ENCODE results near the gene GDPD2.
A peak's percentile ranks its signal among the peaks of the same experiment; 100 is the strongest.

Gene GDPD2

DNA sequence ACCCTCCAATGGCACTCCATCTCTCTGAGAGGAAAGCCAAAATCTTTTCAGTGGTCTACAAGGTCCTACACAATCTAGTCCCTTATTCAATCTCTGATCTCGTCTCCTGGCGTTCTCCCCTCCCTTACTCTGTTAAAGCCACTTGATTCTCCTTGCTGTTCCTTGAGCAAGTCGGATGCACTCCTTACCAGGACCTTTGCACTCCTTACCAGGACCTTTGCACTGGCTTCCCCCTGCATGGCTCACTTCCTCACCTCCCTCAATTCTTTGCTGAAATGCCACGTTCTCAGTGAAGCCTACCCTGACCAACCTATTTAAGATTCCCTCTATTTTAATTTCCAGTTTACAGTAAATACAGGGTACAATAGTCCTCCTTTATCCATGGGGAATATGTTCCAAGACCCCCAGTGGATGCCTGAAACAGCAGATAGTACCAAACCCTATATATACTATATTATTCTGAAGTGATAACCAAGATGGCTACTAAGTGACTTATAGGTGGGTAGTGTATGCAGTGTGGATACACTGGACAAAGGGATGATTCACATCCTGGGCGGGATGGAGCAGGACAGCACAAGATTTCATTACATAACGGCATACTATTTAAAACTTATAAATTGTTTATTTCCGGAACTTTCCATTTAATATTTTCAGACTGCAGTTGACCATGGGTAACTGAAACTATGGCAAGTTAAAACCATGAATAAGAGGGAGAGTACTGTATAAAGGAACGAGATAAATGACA is 15.0 kb downstream of the GDPD2 start:
- no peak for DNase-seq

DNA sequence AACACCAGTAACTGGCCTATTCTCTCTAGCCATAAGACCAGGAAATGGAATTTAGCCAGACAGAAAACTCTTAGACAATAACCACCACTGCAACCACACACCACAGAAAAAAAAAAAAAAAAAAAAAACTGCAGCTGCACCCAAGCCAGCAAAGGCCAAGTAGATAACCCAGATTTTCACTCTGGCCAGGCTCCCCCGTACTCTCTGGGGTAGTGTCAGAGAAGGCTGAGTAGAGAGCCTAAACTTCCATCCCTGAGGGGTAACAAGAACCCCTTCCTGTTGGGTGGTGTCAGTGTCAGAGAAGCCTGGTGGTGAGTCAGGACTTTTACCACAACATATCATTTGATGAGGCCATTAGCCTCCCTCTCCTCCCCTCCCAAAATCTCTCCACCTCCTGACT is 15.9 kb downstream of the GDPD2 start:
- no peak for DNase-seq

DNA sequence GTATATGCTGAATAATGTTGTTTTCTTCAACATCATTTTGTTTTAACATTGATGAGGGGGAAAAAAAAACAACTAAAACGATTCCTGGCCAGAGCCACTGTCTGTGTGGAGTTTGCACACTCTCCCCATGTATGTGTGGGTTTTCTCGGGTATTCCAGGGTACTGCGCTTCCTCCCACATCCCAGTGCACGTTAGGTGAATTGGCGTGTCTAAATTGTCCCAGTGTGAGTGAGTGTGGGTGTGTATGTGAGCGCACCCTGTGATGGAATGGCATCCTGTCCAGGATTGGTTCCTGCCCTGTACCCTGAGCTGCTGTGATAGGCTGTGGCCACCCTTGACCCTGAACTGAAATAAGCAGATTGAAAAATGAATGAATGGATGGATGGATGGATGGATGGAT is 19.1 kb downstream of the GDPD2 start:
- no peak for DNase-seq

DNA sequence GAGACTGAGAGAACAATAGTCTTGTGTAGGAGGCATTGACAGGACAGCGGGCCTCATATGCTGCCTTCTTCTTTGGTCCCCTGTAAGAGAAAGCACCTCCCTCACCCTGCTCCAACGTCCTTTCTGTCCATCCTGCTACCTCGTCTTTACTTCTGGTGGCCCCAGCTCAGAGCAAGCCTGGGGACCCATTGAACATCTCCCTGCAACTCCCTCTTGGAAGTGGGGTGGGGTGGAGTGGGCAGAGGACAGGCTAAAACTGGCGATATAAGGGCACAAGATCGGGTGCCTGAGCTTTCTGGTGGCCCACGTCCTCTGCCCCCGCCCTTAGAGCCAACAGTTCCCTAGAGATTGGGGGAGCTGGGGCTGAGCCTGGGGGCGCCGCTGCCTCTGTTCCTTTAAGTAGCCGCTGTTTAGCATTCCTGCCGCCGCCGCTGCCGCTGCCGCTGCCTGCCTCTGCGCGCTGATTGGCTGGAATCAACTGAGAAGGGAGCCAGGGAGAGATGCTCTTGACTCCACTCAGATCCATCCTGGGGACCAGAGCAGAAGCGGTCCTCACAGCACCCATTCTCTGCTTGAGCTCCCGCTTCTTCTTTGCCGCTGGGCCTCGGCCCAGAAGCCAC is 21.3 kb downstream of the GDPD2 start, which contains the start of gene DLG3:
TSS of gene DLG3 (plus strand) at position 510 of the 620 bp plus-strand sequence. CDS start 367 bp downstream, outside the sequence.
- no peak for DNase-seq

DNA sequence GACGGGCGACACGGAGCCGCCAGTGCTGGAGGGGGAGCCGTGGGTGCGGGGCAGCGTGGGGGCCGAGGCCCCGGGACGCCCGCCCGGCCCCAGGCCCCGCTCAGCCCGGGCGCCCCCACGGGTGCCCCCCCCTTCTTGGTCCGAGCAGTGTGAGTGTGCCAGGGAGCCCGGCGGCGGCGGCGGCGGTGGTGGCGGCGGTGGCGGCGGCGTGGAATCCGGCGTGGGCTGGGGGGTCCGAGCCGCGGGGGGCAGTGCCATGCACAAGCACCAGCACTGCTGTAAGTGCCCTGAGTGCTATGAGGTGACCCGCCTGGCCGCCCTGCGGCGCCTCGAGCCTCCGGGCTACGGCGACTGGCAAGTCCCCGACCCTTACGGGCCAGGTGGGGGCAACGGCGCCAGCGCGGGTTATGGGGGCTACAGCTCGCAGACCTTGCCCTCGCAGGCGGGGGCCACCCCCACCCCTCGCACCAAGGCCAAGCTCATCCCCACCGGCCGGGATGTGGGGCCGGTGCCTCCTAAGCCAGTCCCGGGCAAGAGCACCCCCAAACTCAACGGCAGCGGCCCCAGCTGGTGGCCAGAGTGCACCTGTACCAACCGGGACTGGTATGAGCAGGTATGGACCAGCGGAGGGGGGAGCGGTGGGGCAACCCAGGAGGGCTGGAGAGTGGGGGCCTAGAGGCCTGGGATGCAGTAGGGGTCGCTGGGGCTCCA is 22.0 kb downstream of the GDPD2 start:
- no peak for DNase-seq

DNA sequence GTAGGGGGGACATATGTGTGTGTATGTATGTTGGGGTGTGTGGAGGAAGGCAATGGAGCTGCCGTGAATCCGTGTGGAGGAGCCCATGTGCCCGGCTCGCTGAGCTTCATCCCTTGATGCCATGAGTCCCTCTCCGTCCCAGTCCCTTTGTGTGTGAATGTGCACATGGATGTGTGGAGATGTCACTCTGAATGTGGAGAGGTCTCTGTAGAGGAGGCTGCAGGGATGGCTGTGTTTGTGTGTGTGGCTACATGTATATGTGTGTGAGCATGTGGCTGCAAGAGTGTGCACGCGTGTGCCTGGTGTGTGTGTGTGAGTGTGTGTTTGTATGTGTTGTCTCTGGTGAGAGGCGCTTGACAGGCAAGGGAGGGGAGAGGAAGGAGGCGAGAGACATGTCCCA is 22.8 kb downstream of the GDPD2 start:
- no peak for DNase-seq

DNA sequence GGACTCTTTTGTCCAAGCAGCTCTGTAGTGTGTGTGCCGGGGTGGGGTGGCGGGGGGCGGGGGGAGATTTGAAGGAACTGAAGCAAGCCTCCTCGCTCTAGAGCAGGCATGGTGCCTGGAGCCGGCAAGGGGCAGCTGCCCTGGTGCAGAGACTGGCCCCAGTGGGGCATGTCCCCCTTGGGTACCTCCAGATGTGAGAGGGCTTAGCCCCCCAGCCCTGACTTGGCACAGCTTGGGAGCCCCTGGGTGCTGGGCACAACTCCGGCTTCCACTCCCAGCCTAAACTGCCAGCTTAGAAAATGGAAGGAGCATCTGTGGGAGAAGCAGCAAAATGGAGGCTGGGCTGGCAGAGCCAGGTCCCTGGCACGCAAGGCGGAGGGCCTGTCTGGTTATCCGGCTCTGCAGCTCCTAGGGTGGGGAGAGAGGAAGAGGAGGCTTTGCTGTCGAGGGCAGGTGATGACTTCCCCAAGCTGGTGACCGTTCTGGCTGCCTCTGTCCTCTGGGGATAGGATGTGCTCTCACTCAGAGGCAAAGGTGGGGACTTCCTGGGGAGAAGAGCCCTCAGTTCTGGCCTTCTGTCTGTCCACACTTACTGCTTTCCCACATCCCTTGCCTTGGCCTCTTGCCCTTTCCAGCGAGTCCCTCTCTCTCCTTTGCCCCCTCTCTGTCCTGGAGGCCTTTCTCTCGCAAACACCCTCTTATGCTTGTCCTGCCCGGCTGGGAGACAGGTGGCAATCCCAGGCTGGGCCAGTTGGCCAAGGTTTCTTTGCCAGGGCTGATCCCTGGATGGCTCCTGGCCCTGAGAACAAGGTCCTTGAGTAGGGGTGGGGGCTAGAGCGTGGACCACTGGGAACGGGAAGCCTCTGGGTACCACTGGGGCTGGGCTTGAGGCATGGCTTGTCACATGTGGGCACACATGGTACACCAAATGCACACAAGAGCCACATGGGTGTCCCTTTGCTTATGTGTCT is 23.6 kb downstream of the GDPD2 start:
- DNase-seq: no peak

DNA sequence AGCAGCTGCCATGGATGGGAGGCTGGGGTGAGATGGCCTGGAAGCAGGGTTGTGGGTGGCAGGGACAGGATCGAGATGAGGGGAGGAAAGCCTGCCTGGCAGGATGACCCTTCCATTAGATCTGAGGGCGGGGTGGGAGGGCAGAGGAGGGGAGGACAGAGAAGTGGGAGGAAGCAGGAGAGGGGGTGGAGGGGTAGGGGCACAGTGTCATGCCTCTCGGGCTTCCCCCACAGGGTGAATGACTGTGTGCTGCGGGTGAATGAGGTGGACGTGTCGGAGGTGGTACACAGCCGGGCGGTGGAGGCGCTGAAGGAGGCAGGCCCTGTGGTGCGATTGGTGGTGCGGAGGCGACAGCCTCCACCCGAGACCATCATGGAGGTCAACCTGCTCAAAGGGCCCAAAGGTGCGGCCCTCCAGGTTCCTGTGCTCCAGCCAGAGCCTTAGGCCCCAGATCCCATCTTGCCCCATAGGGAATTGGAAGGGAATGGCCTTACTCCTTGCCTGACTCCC is 26.4 kb downstream of the GDPD2 start:
- DNase-seq: no peak

DNA sequence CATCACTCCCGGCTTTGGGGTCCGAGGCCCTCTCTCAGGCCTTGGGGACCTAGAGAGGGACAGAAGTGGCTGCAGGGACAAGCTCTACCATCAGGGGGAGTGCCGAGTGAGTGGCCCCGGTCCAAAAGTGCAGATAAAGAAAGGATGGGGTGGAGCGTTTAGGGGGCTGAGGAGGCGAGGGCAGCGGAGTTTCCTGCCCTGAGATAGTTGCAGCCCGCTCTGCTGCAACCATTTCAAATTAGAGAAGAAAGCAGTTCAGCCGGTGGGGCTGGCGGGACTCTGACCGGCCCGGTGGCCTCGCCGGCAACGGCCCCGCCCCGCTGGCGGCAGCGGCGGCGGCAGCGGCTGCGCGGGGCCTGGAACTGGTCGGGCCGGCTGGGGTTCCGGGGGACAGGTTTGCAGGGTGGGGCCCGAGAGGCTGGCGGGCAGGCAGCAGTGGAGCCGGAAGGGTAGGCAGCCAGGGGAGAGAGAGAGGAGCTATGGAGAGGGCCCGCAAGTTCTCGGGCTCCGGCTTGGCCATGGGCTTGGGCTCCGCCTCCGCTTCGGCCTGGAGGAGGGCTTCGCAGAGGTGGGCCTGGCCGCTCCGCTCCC is 29.1 kb downstream of the GDPD2 start:
- DNase-seq: no peak

DNA sequence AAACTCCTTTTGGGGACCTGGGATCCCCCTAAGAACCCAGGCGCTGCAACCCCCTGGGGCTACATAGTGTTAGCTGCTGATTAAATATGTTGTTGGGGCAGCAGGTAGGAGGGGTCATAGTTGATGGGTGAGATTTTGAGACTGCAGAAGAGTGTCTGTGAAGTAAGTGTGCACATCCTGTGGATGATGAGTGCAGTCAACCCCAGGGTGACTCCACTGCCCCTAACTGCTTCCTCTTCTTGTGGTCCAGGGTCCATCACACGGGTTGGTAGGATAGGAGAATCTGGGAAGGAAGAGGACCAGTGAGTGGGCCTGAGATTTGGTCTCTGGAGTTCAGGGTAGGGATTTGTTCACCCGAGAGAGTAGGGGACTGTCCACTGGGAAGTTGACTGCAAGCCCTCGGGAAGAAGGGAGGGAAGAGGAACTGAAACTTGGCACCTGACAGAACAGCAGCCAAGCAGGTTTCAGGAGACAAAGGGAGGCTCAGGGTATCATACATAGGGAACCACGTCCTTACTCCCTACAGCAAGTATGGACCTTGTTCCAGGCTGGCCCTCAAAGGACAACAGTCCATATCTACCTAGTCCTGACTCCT is 30.0 kb downstream of the GDPD2 start:
- DNase-seq: no peak

DNA sequence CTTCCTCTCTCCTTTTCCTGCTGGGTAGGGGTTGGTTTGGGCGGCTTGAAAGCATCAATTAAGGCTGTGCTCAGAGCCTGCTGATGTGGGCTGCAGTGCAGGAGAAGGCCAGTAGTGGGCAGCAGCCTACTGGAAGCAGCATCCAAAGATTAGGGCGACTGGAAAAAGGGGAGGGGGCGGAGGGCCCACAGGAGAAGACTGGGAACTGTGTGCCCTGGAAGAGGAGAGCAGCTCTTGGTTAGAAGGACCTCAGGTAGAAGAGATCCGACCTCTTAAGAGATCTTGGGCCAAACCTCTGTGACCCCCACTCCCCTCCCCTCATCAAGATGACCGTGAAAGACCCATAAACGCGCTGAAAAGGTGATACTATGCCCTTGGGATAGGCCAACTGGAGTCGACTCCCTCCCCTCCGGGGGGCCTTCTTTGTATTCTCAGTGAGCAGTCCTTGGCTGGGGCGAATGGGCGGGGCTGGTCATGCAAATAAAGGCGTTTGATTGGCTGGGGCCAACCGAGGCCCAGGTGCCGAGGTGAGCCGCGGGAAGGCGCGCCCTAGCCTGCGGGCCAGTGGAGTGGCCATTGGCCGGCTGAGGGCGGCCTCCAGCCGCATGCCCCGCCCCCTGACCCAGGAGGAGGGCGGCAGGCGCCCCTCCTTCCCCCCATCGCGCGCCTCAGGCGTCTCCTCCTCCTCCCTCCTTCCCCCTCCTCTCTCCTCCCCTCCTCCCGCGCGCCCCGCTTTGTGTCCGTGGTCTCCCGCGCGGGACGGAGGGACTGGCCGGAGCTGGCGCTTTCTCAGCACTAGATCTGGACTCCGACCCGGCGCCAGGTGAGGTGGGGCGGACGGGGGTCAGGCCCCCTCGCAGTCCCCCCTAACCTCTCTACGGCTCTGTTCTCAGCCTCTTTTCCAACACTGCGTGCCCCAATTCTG is 31.6 kb downstream of the GDPD2 start:
- DNase-seq: peak; percentile 72

DNA sequence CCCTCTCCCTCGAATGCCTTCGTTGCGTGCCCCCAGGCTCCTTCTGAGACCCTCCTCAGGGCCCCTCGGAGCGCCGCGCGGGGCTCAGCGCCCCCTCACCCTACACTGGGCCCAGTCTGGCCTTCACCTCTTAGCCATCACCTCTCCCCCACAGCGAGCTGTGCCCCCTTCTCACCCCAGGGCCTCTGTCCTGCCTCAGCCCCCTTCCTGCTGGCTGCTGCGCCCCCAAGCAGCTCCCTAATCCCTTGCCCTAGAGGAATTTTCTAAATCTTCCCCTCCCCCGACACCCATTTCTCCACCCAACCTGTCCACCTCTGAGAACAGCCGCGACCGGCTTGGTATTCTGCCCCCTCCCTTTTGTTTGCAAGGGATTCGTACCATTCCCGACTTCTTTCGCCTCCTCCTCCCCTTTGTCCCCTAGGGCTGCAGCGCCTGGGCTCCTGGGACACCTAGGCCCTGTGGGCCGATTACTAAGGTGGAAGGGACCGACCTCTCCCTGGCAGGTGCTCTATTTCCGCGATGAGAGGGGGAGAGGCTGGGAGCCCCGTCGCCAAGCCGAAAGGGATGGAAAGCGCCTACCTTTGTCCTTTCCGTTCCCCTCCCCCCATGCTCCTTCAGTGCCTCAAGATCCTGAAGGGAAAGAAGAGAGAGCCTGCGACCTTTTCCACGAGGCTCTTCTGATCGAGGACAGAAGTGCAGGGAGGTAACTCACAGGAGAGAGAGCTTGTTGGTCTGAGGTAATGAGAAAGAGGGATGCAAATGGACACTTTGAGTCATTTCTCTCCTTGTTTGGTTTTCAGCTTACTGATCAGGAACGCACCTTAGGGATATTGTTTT is 32.5 kb downstream of the GDPD2 start:
- no peak for DNase-seq

DNA sequence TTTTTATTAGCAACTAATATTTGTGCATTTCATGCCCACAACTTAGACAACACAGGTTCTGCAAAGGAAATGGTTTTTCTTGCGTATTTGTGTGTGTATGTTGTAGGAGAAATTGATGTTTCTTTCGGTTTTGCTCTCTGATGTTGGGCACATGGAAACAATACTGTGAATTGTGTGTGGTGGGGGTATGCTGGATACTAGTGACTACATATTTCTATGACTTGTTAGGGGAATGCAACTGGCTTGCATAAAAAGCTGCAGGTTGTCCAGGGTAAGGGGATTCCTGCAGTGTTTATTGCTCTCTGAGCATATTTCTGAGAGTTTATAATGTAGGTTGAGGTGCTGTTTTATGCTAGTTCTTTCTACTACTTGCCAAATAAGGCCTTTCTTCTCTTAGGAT is 33.1 kb downstream of the GDPD2 start:
- DNase-seq: no peak

DNA sequence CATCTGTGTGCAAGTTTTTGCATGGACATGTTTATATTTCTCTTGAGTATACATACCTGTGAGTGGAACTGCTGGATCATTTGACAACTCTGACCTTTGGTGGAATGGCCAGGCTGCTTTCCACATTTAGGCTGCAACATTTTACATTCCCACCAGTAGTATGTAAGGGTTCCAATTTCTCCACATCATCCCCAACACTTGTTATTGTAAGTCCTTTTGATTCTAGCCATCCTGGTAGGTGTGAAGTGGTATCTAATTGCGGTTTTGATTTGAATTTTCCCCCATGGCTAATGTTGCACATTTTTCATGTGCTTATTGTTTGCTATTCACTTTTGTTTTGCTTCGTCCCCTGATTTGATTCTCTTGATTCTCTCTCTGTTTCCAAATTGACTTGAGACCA is 37.9 kb downstream of the GDPD2 start:
- no peak for DNase-seq

DNA sequence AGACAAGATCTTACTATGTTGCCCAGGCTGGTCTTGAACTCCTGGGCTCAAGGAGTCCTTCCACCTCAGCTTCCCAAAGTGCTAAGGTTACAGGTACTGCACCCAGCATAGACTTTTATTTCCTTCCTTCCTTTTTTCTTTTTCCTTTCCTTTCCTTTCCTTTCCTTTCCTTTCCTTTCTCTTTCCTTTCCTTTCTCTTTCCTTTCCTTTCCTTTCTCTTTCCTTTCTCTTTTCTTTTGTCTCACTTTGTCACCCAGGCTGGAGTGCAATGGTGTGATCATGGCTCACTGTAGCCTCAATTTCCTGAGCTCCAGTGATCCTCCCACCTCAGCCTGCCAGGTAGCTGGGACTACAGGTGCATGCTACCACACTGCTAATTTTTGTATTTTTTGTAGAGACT is 40.9 kb downstream of the GDPD2 start:
- no peak for DNase-seq

DNA sequence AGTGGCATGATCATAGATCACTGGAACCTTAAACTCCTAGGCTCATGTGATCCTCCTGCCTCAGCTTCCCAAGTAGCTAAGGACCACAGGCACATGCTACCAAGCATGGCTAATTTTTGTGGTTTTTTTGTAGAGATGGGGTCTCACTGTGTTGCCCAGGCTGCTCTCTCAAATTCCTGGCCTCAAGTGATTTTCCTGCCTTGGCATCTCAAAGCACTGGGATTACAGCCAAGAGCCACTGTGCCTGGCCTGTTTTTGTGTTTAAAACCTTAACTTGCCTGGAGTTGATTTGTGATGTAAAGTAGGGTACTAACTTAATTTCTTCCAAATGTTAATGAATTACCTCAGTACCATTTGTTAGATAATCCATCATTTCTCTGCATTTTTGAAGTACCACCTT is 43.9 kb downstream of the GDPD2 start:
- no peak for DNase-seq

DNA sequence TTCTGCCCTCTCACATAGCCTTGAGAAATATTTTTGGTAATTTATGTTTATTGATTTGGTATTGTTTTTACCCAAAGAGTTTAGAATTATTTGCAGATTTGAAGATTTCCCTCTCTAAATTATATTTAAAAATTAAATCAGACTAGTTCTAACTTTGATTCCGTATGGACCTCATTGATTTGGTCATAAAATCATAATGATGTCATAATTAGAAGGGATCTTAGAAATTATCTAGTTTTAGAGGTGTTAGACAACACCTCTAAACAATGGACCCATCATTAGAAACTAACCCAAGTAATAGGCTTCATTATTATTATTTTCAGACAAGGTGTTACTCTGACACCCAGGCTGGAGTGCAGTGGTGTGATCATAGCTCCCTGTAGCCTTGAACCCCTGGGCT is 45.6 kb downstream of the GDPD2 start:
- no peak for DNase-seq

DNA sequence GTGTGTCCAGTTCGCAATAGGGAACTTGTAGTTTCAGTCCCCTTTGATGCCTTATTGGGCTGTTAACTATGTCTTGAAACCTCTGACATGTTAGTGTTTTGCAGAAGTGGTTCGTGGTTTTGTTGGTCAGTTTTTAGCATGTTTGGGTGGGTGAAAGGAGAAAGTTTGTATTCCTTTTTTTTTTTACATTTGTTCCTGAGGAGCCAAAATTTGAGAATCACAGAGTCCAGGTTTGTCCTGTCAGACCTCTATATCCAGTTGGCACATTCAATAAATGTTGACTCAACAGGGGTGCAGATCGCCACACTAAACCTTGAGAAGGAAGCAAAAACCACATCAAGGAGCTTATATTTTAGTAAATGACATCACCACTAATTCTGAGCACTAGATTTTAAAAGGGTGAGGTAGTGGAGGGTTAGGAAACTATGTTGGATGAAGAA is 47.8 kb downstream of the GDPD2 start:
- no peak for DNase-seq

DNA sequence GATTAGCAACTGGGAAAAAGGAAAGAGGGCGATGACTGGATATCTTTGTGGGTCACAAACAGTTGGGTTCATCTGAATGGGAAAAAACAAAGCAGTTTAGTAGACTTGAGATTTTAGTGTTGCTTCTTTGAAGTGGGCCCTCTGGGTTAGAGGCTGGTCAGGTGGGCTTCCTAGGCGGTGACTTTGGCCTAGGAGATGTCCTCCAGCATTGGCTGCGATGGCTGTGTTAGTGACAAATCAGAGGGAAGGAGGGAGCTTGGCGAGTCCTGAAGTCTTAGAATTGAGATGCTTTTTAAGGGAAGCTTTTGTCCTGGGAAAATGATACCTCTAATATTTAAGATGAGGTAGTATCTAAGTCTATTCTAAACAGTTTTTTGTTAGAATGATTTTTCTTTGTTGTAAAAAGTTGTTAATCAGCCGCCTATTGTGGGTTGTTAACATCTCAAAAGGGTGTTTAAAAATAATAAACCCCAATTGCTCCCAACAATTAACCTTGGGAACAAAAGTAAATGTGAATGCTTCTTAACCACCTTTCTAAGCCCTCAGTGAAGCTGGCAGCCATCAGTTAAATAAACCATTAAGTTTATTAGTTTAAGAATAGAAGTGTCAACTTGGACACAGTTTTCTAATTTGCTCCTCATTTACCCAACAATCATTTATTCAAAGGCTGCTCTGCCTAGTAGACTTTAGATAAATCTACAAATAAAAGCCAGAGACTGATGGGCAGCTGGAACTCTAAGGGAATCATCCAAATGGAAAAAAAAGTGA is 53.2 kb downstream of the GDPD2 start:
- DNase-seq: no peak
